K562 (cell line): ENCODE results near the gene THADA. TPM values are rescaled to one million over a fixed set of nuclear protein-coding genes. Genes with fewer than 3 reads are reported as not detected.

Experiments used
- CAMTA2 ChIP-seq: fragments of 250-450 bp; sonication (Bioruptor Pico); conservative IDR thresholded peaks from 2 replicates; pipeline ENCODE4 v1.5.1; 2022
- DACH1 ChIP-seq: fragments of 450-650 bp; IDR thresholded peaks from 2 replicates; pipeline ENCODE4 v1.6.1; 2018; ENCODE audit not compliant: partially characterized antibody
- DNMT1 ChIP-seq: fragments of 450-650 bp; IDR thresholded peaks from 2 replicates; pipeline ENCODE4 v1.6.1; 2016; ENCODE audit warnings: antibody characterized with exemption, mild to moderate bottlenecking
- ETV6 ChIP-seq, 3 experiments: fragments of 150-350 bp in 1 of 3; sonication (generic) in 1 of 3; formaldehyde crosslinking in 1 of 3; IDR thresholded peaks; 2 replicates each; pipeline versions ENCODE4 v1.6.1 to v1.8.0; 2014 to 2022; ENCODE audit warnings: borderline replicate concordance in 2 of 3, low read depth in 2 of 3, antibody characterized with exemption in 1 of 3, low read length in 1 of 3, mild to moderate bottlenecking in 1 of 3, missing genetic modification reagents in 1 of 3
- FOXK1 ChIP-seq: sonication (generic); formaldehyde crosslinking; IDR thresholded peaks from 2 replicates; pipeline ENCODE4 v1.8.0; 2022; ENCODE audit warnings: missing genetic modification reagents, mild to moderate bottlenecking, borderline replicate concordance
- GABPB2 ChIP-seq: fragments of 250-450 bp; sonication (Bioruptor Pico); conservative IDR thresholded peaks from 2 replicates; pipeline ENCODE4 v1.5.1; 2021; ENCODE audit warnings: mild to moderate bottlenecking
- GATA2 ChIP-seq: sonication (generic); formaldehyde crosslinking; IDR thresholded peaks from 2 replicates; pipeline ENCODE4 v1.4.0; 2020; ENCODE audit warnings: mild to moderate bottlenecking, missing genetic modification reagents
- GTF2A2 ChIP-seq: IDR thresholded peaks from 2 replicates; pipeline ENCODE4 v1.6.1; 2016; ENCODE audit warnings: mild to moderate bottlenecking, missing genetic modification characterization, missing compliant biosample characterization
- HOXB6 ChIP-seq: fragments of 250-450 bp; sonication (Bioruptor Pico); IDR thresholded peaks from 2 replicates; pipeline ENCODE4 v1.5.1; 2022; ENCODE audit warnings: mild to moderate bottlenecking, borderline replicate concordance
- ILK ChIP-seq: fragments of 450-650 bp; IDR thresholded peaks from 2 replicates; pipeline ENCODE4 v1.6.1; 2016; ENCODE audit warnings: missing genetic modification characterization, low read depth, mild to moderate bottlenecking, missing compliant biosample characterization, moderate library complexity, borderline replicate concordance
- NUFIP1 ChIP-seq: fragments of 450-650 bp; IDR thresholded peaks from 2 replicates; pipeline ENCODE4 v1.6.1; 2018; ENCODE audit not compliant: partially characterized antibody
- PCBP2 ChIP-seq: fragments of 200-400 bp; formaldehyde crosslinking; IDR thresholded peaks from 2 replicates; pipeline ENCODE4 v1.6.1; 2018; ENCODE audit warnings: low read length, low read depth, mild to moderate bottlenecking, moderate library complexity; ENCODE audit not compliant: poor library complexity, severe bottlenecking
- POLR3A ChIP-seq: IDR thresholded peaks from 2 replicates; pipeline ENCODE4 v1.6.1; 2011; ENCODE audit warnings: borderline replicate concordance, mild to moderate bottlenecking, moderate library complexity; ENCODE audit not compliant: insufficient read length, insufficient read depth; ENCODE audit errors: extremely low read depth
- PTTG1 ChIP-seq: fragments of 450-650 bp; IDR thresholded peaks from 2 replicates; pipeline ENCODE4 v1.6.1; 2016; ENCODE audit warnings: low read depth, mild to moderate bottlenecking, missing genetic modification characterization, missing compliant biosample characterization
- PURB ChIP-seq: sonication (generic); formaldehyde crosslinking; IDR thresholded peaks from 2 replicates; pipeline ENCODE4 v1.9.0; 2021; ENCODE audit warnings: low read depth, mild to moderate bottlenecking, missing genetic modification reagents
- SMAD1 ChIP-seq: fragments of 150-350 bp; IDR thresholded peaks from 2 replicates; pipeline ENCODE4 v1.6.1; 2014; ENCODE audit warnings: low read length, low read depth; ENCODE audit not compliant: partially characterized antibody
- SMARCA5 ChIP-seq: fragments of 450-650 bp; IDR thresholded peaks from 2 replicates; pipeline ENCODE4 v1.6.1; 2016
- SMC3 ChIP-seq: conservative IDR thresholded peaks from 2 replicates; pipeline ENCODE4 v1.6.1; 2011; ENCODE audit warnings: low read depth, low read length, improper control_type of control experiment; ENCODE audit not compliant: insufficient read depth
- SOX6 ChIP-seq: fragments of 450-650 bp; IDR thresholded peaks from 2 replicates; pipeline ENCODE4 v1.6.1; 2014; ENCODE audit warnings: mild to moderate bottlenecking
- SRF ChIP-seq, 2 experiments: fragments of 250-450, 450-650 bp in 1 of 2; sonication (Bioruptor Pico) in 1 of 2; sonication (generic) in 1 of 2; formaldehyde crosslinking; IDR thresholded peaks; 2 replicates each; pipeline versions ENCODE4 v1.5.0 to v1.5.1; 2020 to 2022; ENCODE audit warnings: mild to moderate bottlenecking in 1 of 2, missing genetic modification reagents in 1 of 2
- TAL1 ChIP-seq: fragments of 450-650 bp; IDR thresholded peaks from 2 replicates; pipeline ENCODE4 v1.6.1; 2016; ENCODE audit warnings: mild to moderate bottlenecking
- TBL1XR1 ChIP-seq, 2 experiments: IDR thresholded peaks; 2 replicates each; pipeline ENCODE4 v1.6.1; 2012; ENCODE audit warnings: improper control_type of control experiment in 2 of 2, low read length in 2 of 2, mild to moderate bottlenecking in 1 of 2
- TBP ChIP-seq: optimal IDR thresholded peaks from 2 replicates; pipeline ENCODE3; 2011; ENCODE audit warnings: low read depth, low read length, improper control_type of control experiment
- TCFL5 ChIP-seq: fragments of 250-450 bp; sonication (Bioruptor Pico); conservative IDR thresholded peaks from 2 replicates; pipeline ENCODE4 v1.6.1; 2021; ENCODE audit warnings: mild to moderate bottlenecking, moderate library complexity, matching md5 sums
- THRAP3 ChIP-seq: fragments of 450-650 bp; IDR thresholded peaks from 2 replicates; pipeline ENCODE4 v1.6.1; 2016; ENCODE audit warnings: mild to moderate bottlenecking, inconsistent platforms, borderline replicate concordance
- U2AF2 ChIP-seq: fragments of 200-400 bp; formaldehyde crosslinking; optimal IDR thresholded peaks from 2 replicates; pipeline ENCODE3; 2017; ENCODE audit warnings: low read depth, mild to moderate bottlenecking, low read length
- ZEB2 ChIP-seq: fragments of 450-650 bp; IDR thresholded peaks from 2 replicates; pipeline ENCODE4 v1.6.1; 2016
- ZNF354B ChIP-seq: fragments of 250-450 bp; sonication (Bioruptor Pico); IDR thresholded peaks from 2 replicates; pipeline ENCODE4 v1.4.0; 2020
- ZNF444 ChIP-seq: fragments of 250-450 bp; sonication (Bioruptor Pico); IDR thresholded peaks from 2 replicates; pipeline ENCODE4 v1.4.0; 2020; ENCODE audit warnings: mild to moderate bottlenecking, moderate library complexity
- ZNF830 ChIP-seq: fragments of 250-450 bp; sonication (Bioruptor Pico); IDR thresholded peaks from 2 replicates; pipeline ENCODE4 v1.5.0; 2021; ENCODE audit warnings: mild to moderate bottlenecking
- polyA plus RNA-seq, 8 experiments: library from polyadenylated mRNA; depleted of rRNA in 4 of 8; stranded (reverse) in 5 of 8; unstranded in 3 of 8; fragments of >200 nt; fragmentation: Nextera tagmentation in 2 of 8; fragmentation: Illumina TruSeq in 1 of 8; extraction: Ambion mirVana in 2 of 8; extraction: Trizol in 1 of 8; gene quantifications; 2 replicates each; pipeline versions ENCODE4 v1.2.1 to v1.2.3, GENCODE V29; 2011 to 2014; ENCODE audit warnings: inconsistent platforms in 1 of 8, missing spikeins in 1 of 8
- total RNA-seq, 7 experiments: library from RNA; depleted of rRNA in 6 of 7; stranded (reverse); fragments of >200 nt in 6 of 7; fragmentation: Illumina TruSeq in 2 of 7; extraction: Trizol in 2 of 7; gene quantifications; 2 replicates each; pipeline versions ENCODE4 v1.2.1 to v1.2.3, GENCODE V29; 2011 to 2021; ENCODE audit warnings: low replicate concordance in 1 of 7
- TF ChIP-seq, protein P1 (sequence below): fragments of 450-650 bp; conservative IDR thresholded peaks from 2 replicates; pipeline ENCODE4 v1.6.1; 2016; ENCODE audit warnings: missing genetic modification characterization, low read depth, mild to moderate bottlenecking, control low read depth, missing compliant biosample characterization

The THADA gene
- total and polyA plus RNA-seq, 9 of the 15 experiments (the other 6 are each of a cell fraction or from before 2014, with no cell fraction given): 17.8 to 34.7 (median 31.9) TPM

DNA sequence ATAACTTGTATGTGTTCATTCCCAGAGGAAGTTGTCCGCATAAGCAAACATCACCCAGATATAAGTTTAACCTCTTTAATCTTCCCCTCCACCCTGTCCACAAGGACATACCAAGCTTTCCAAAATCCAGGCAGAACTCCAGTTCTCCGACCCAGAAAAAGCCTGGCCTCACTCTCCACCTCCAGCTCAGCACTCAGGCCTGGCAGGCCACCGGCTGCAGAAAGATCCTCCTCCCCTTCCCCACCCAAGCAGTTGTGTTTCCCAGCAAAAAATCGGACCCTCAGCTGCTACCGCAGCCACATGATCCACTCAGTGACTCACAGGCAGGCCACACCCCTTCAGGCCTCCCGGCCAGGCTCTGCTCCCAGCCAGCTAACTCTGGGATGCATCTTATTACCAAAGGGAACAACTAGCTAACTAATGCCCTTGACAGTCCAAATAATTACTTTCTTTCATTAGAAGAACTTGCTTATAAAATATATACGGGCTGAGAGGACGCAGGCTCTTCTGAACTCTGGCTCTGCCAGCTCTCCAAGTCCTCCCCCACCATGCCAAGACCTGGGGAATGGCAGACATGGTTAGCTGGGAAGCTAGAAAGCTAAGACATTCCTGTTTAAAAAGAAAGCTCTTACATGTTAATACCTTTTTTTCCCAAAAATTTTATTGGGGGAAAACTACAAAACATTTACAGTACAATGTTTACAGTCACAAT, 373.9 kb downstream of the THADA start (continued):
- TF ChIP-seq ILK (tag) (no peak), SMC3 (no peak), PTTG1 (tag) (no peak), PCBP2 (no peak), TCFL5 (CRISPR knock-in tag) (no peak), TAL1 (no peak), FOXK1 (CRISPR knock-in tag) (no peak), HOXB6 (no peak), THRAP3 (no peak), CAMTA2 (CRISPR knock-in tag) (peak; percentile 91), DACH1 (peak; percentile 78), PURB (CRISPR knock-in tag) (no peak), NUFIP1 (no peak), ETV6 (IDR thresholded peaks at IDR 0.05; ENCODE audit: borderline replicate concordance in 1 of 2, low read depth in 2 of 2, low read length in 1 of 2) (no peak), ETV6 (CRISPR knock-in tag; IDR thresholded peaks at IDR 0.05; ENCODE audit: borderline replicate concordance) (no peak), GATA2 (CRISPR knock-in tag) (no peak), ZNF830 (CRISPR knock-in tag) (no peak), SMAD1 (peak; percentile 29), SMARCA5 (no peak), POLR3A (no peak), TBL1XR1 (IDR thresholded peaks at IDR 0.05; ENCODE audit: low read length in 2 of 2) (peak in 1 of 2 experiments; percentile 47; a peak in 2 of 4 replicates), ZNF354B (CRISPR knock-in tag) (no peak), TBP (peak; percentile 34), U2AF2 (no peak), SRF (CRISPR knock-in tag; IDR thresholded peaks at IDR 0.05) (peak in 1 of 2 experiments; percentile 63; a peak in 2 of 4 replicates), SOX6 (no peak), GTF2A2 (tag) (no peak), ZNF444 (no peak), ZEB2 (no peak), DNMT1 (no peak), GABPB2 (CRISPR knock-in tag) (no peak)
- TF ChIP-seq, protein P1, sequence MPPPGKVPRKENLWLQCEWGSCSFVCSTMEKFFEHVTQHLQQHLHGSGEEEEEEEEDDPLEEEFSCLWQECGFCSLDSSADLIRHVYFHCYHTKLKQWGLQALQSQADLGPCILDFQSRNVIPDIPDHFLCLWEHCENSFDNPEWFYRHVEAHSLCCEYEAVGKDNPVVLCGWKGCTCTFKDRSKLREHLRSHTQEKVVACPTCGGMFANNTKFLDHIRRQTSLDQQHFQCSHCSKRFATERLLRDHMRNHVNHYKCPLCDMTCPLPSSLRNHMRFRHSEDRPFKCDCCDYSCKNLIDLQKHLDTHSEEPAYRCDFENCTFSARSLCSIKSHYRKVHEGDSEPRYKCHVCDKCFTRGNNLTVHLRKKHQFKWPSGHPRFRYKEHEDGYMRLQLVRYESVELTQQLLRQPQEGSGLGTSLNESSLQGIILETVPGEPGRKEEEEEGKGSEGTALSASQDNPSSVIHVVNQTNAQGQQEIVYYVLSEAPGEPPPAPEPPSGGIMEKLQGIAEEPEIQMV: no peak
